GM10266 (cell line): ENCODE data around the gene DYRK4.

Experiments used
- DNase-seq: peaks from one replicate; pipeline ENCODE4 v3.0.0; 2012; ENCODE audit errors: extremely low spot score
- TF ChIP-seq, protein P1 (sequence below): IDR thresholded peaks from 2 replicates; pipeline ENCODE4 v1.5.1; 2012; ENCODE audit warnings: mild to moderate bottlenecking, low read depth; ENCODE audit not compliant: control insufficient read depth, insufficient read depth; ENCODE audit errors: missing control alignments

DYRK4 gene

GRCh38 chr12:4621511-4621910, 59.5 kb downstream of the DYRK4 start:
- DNase-seq, result no peak
- TF ChIP-seq, protein P1, sequence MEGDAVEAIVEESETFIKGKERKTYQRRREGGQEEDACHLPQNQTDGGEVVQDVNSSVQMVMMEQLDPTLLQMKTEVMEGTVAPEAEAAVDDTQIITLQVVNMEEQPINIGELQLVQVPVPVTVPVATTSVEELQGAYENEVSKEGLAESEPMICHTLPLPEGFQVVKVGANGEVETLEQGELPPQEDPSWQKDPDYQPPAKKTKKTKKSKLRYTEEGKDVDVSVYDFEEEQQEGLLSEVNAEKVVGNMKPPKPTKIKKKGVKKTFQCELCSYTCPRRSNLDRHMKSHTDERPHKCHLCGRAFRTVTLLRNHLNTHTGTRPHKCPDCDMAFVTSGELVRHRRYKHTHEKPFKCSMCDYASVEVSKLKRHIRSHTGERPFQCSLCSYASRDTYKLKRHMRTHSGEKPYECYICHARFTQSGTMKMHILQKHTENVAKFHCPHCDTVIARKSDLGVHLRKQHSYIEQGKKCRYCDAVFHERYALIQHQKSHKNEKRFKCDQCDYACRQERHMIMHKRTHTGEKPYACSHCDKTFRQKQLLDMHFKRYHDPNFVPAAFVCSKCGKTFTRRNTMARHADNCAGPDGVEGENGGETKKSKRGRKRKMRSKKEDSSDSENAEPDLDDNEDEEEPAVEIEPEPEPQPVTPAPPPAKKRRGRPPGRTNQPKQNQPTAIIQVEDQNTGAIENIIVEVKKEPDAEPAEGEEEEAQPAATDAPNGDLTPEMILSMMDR, result no peak

DNA sequence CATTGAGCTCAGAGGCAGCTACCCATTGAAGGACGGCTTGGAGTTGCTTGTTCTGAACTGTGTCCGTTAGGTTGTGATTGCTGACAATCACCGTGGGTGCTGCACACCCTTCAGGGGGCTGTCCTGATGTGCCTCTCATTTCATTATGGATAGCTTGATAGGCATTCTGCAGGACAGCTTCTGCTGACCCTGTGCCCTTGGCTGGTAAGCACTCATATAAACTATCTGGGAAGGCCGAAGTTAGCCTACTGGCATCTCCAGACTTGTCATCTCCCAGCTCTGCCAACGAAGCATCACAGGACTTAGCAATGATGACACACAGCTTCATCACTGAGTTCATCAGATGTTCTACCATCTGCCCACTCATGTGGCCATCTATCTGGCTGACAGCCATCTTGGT, 64.5 kb downstream of the DYRK4 start:
- TF ChIP-seq, protein P1, result no peak

DNA sequence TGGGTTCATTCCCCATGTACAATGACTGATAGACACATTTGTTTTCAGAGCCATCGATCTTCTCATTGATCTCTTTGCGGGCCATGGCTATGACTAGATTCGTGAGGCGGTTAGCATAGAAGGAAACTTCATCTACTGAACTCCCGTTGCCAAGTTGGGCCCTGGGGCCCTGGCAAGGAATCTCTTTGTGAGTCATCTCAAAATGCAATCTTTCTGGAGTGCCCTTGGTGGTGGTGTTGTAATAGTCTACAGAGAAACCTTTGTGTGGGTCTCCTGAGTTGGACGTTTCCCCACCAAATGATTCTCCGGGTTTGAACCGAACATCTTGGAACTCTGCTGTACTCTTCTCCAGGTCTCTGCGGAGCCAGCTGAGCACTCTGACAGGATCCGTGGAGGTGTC, 66.4 kb downstream of the DYRK4 start:
- DNase-seq, result no peak

More for the DNA sequence above, 64.5 kb downstream of the DYRK4 start:
- no peak for DNase-seq

GRCh38 chr12:4630262-4630661, 68.3 kb downstream of the DYRK4 start:
- TF ChIP-seq, protein P1, result no peak
- no peak for DNase-seq

More for the DNA sequence above, 66.4 kb downstream of the DYRK4 start:
- TF ChIP-seq, protein P1, result no peak

- DNase-seq, result peak; percentile 31
Measured at GRCh38 chr12:4643747-4644146, 81.7 kb downstream of the DYRK4 start.

GRCh38 chr12:4645023-4645422, 83.0 kb downstream of the DYRK4 start:
- DNase-seq, result no peak
- TF ChIP-seq, protein P1, result no peak

More at GRCh38 chr12:4643747-4644146, 81.7 kb downstream of the DYRK4 start:
- TF ChIP-seq, protein P1, result no peak

- DNase-seq, result no peak
- TF ChIP-seq, protein P1, result no peak
Measured at GRCh38 chr12:4648104-4648500, 86.1 kb downstream of the DYRK4 start.
